Smooth muscle cell (in vitro differentiated cells): ENCODE results near the gene NEAT1. TPM values are rescaled to one million over a fixed set of nuclear protein-coding genes. Genes with fewer than 3 reads are reported as not detected.

ENCODE experiments used
- DNase-seq: peaks from one replicate; lab custom pipeline; 2025; ENCODE audit not compliant: unreplicated experiment; lab: John Stamatoyannopoulos, UW
- H2AFZ ChIP-seq: fragments of 200-600 bp; sonication (generic); 2 replicates; pipeline ENCODE4 v1.6.0; 2016; ENCODE audit warnings: antibody characterized with exemption, low read depth, mild to moderate bottlenecking
- H3F3A ChIP-seq: fragments of 200-600 bp; sonication (generic); 2 replicates; pipeline ENCODE4 v1.6.0; 2017; ENCODE audit warnings: antibody characterized with exemption, low read depth
- H3K27ac ChIP-seq: fragments of 200-600 bp; sonication (generic); 2 replicates; pipeline ENCODE4 v1.5.1; 2016; ENCODE audit warnings: low read depth, mild to moderate bottlenecking
- H3K27me3 ChIP-seq: fragments of 200-600 bp; sonication (generic); 2 replicates; pipeline ENCODE4 v1.6.1; 2016; ENCODE audit warnings: low read depth, mild to moderate bottlenecking
- H3K36me3 ChIP-seq: fragments of 200-600 bp; sonication (generic); 2 replicates; pipeline ENCODE4 v1.5.1; 2016; ENCODE audit warnings: low read depth
- H3K4me1 ChIP-seq: fragments of 200-600 bp; sonication (generic); 2 replicates; pipeline ENCODE4 v1.5.1; 2016; ENCODE audit warnings: low read depth
- H3K4me2 ChIP-seq: fragments of 200-600 bp; sonication (generic); 2 replicates; pipeline ENCODE4 v1.6.0; 2016; ENCODE audit warnings: mild to moderate bottlenecking
- H3K4me3 ChIP-seq: fragments of 200-600 bp; sonication (generic); 2 replicates; pipeline ENCODE4 v1.5.1; 2016; ENCODE audit warnings: mild to moderate bottlenecking
- H3K79me2 ChIP-seq: fragments of 200-600 bp; sonication (generic); 2 replicates; pipeline ENCODE4 v1.6.0; 2016; ENCODE audit warnings: low read depth, mild to moderate bottlenecking
- H3K9ac ChIP-seq: fragments of 200-600 bp; sonication (generic); 2 replicates; pipeline ENCODE4 v1.6.0; 2016; ENCODE audit warnings: low read depth
- H3K9me3 ChIP-seq: fragments of 200-600 bp; sonication (generic); replicated peaks from 2 replicates; pipeline ENCODE4 v1.5.1; 2016; ENCODE audit warnings: low read depth
- H4K20me1 ChIP-seq: fragments of 200-600 bp; sonication (generic); 2 replicates; pipeline ENCODE4 v1.6.0; 2016; ENCODE audit warnings: low read depth
- CTCF ChIP-seq: fragments of 200-600 bp; sonication (generic); IDR thresholded peaks from 2 replicates; pipeline ENCODE4 v1.5.1; 2017; ENCODE audit warnings: borderline replicate concordance, mild to moderate bottlenecking, antibody characterized with exemption; ENCODE audit not compliant: insufficient read depth, poor library complexity, severe bottlenecking
- WGBS: methylation state at CpG from one replicate; pipeline ENCODE4 v1.1.7; 2016; ENCODE audit warnings: low lambda C conversion rate; 5-methylcytosine and 5-hydroxymethylcytosine counted together
- polyA plus RNA-seq: library from polyadenylated mRNA; unstranded; fragments of >200 nt; fragmentation: Nextera tagmentation; extraction: Ambion mirVana; gene quantifications from 2 replicates; pipeline ENCODE4 v1.2.1, GENCODE V29; 2016
- total RNA-seq: library from RNA; depleted of rRNA; stranded (reverse); fragments of >200 nt; gene quantifications from 2 replicates; pipeline ENCODE4 v1.2.3, GENCODE V29; 2014

Gene NEAT1
- total and polyA plus RNA-seq, 2 experiments from 2014 or later: 14.9 to 155 TPM

- Histone ChIP-seq H3K4me2 (peak overlapping the region; percentile 77), H3K4me1 (peaks cover 70% of the 10 kb centered on the region), H3K36me3 (no peaks in the 10 kb centered on the region), H3K27ac (peak overlapping the region; percentile 98), H3K9me3 (no peaks in the 10 kb centered on the region), H3K27me3 (no peaks in the 10 kb centered on the region), H3F3A (peaks cover 55% of the 10 kb centered on the region), H3K9ac (peak overlapping the region; percentile 92), H4K20me1 (no peaks in the 10 kb centered on the region), H3K79me2 (peaks cover 10% of the 10 kb centered on the region), H3K4me3 (peak overlapping the region; percentile 29), H2AFZ (no peak overlapping the region)
- peak; percentile 87 for DNase-seq
- WGBS: 5% methylated on average over 17 of the region's 17 CpGs
- no peak for TF ChIP-seq CTCF
Measured at GRCh38 chr11:65487467-65488272, 65.1 kb downstream of the NEAT1 start.

- no peaks in the 10 kb centered on the region for H3K36me3 ChIP-seq
- no peak overlapping the region for H2AFZ ChIP-seq
- peak overlapping the region; percentile 29 for H3K4me3 ChIP-seq
- 17% methylated on average over 10 of the region's 10 CpGs for WGBS
- H3K9me3 ChIP-seq: no peaks in the 10 kb centered on the region
- no peak for TF ChIP-seq CTCF
- H4K20me1 ChIP-seq: no peaks in the 10 kb centered on the region
- no peaks in the 10 kb centered on the region for H3K27me3 ChIP-seq
- H3F3A ChIP-seq: peaks cover 63% of the 10 kb centered on the region
- H3K79me2 ChIP-seq: peaks cover 10% of the 10 kb centered on the region
- peak overlapping the region; percentile 92 for H3K9ac ChIP-seq
- H3K4me1 ChIP-seq: peaks cover 78% of the 10 kb centered on the region
- H3K4me2 ChIP-seq: peak overlapping the region; percentile 77
- peak overlapping the region; percentile 98 for H3K27ac ChIP-seq
- no peak for DNase-seq
Measured at GRCh38 chr11:65488273-65489034, 65.9 kb downstream of the NEAT1 start.

- peak; percentile 57 for DNase-seq
- Histone ChIP-seq H3K79me2 (peaks cover 10% of the 10 kb centered on the region), H3K9me3 (no peaks in the 10 kb centered on the region), H3K9ac (peak overlapping the region; percentile 92), H3K27me3 (no peaks in the 10 kb centered on the region), H3K4me3 (no peak overlapping the region), H3K4me1 (peaks cover 85% of the 10 kb centered on the region), H2AFZ (no peak overlapping the region), H3F3A (peaks cover 68% of the 10 kb centered on the region), H3K4me2 (peak overlapping the region; percentile 77), H3K27ac (peak overlapping the region; percentile 98), H4K20me1 (no peaks in the 10 kb centered on the region), H3K36me3 (no peaks in the 10 kb centered on the region)
- 4% methylated on average over 10 of the region's 10 CpGs for WGBS
- TF ChIP-seq CTCF: no peak
Measured at GRCh38 chr11:65489035-65489705, 66.6 kb downstream of the NEAT1 start.
